K562 (cell line): Measurements from ENCODE around the gene ZNF644. TPM values are rescaled to one million over a fixed set of nuclear protein-coding genes. Genes with fewer than 3 reads are reported as not detected.

ENCODE experiments used
- ATAC-seq: fragments of 200-7000 bp; cut with Tn5 transposase; 3 replicates; pipeline ENCODE4 v1.9.1; 2020; ENCODE audit warnings: moderate library complexity
- BruUV-seq: library from RNA; stranded (reverse); fragments of 400-500 nt; replicated peaks from 2 replicates; lab custom pipeline; 2021; lab: Mats Ljungman, UMichigan
- CTCF ChIA-PET: fragments of 300-600 bp; formaldehyde crosslinking; extraction: SDS; loops from one replicate; lab custom pipeline; 2021; ENCODE audit warnings: low intra/inter-chr PET ratio; lab: Yijun Ruan, JAX
- POLR2A ChIA-PET: fragments of 300-600, 350-650 bp; sonication (Branson Sonifier 250); formaldehyde crosslinking; extraction: SDS; loops from one replicate; lab custom pipeline; 2021; ENCODE audit warnings: antibody characterized with exemption, inconsistent platforms; lab: Yijun Ruan, JAX
- DNase-seq, 4 experiments: peaks; one replicate each; pipeline versions ENCODE4 v3.0.0 to v3.0.0-alpha.2; 2011 to 2018; ENCODE audit warnings: low spot score in 3 of 4, mixed read lengths in 3 of 4; ENCODE audit errors: extremely low read depth in 1 of 4
- FAIRE-seq: peaks from 2 replicates; lab custom pipeline; 2011; peaks lifted over from hg19 to GRCh38; lab: Jason Lieb, UNC
- H2AFZ ChIP-seq: 2 replicates; pipeline ENCODE4 v1.6.0; 2011; ENCODE audit warnings: low read depth, low read length, control low read depth, inconsistent platforms
- H3K27ac ChIP-seq: fragments of 200-600 bp; 3 replicates; pipeline ENCODE4 v1.8.0; 2011; ENCODE audit warnings: low read depth, mild to moderate bottlenecking, control low read depth, inconsistent platforms, low read length, moderate library complexity, mixed read lengths; ENCODE audit errors: extremely low read depth
- H3K27me3 ChIP-seq, 2 experiments: fragments of 300-600 bp in 1 of 2; 2 replicates in 1 of 2; 3 replicates in 1 of 2; pipeline versions ENCODE4 v1.6.0 to v1.8.0; 2011; ENCODE audit warnings: inconsistent platforms in 2 of 2, low read length in 2 of 2, mild to moderate bottlenecking in 1 of 2, mixed read lengths in 1 of 2, moderate library complexity in 1 of 2; ENCODE audit not compliant: control insufficient read depth in 2 of 2, insufficient read depth in 2 of 2
- H3K36me3 ChIP-seq: fragments of 300-600 bp; 3 replicates; pipeline ENCODE4 v1.8.0; 2011; ENCODE audit warnings: mild to moderate bottlenecking, low read length, inconsistent platforms; ENCODE audit not compliant: control insufficient read depth, insufficient read depth
- H3K4me1 ChIP-seq, 2 experiments: fragments of 200-600 bp in 1 of 2; replicated peaks in 1 of 2; 2 replicates in 1 of 2; 3 replicates in 1 of 2; pipeline versions ENCODE4 v1.5.1 to v1.8.0; 2011; ENCODE audit warnings: inconsistent platforms in 2 of 2, low read length in 2 of 2, mild to moderate bottlenecking in 1 of 2, mixed read lengths in 1 of 2, moderate library complexity in 1 of 2; ENCODE audit not compliant: control insufficient read depth in 2 of 2, insufficient read depth in 2 of 2
- H3K4me2 ChIP-seq: 2 replicates; pipeline ENCODE4 v1.6.1; 2011; ENCODE audit warnings: low read length, control low read depth, inconsistent platforms, mixed read lengths; ENCODE audit not compliant: insufficient read depth
- H3K4me3 ChIP-seq: fragments of 200-600 bp; sonication (generic), shearing (Covaris generic); 2 replicates; pipeline ENCODE4 v1.5.1; 2016; ENCODE audit warnings: control low read depth, inconsistent platforms
- H3K79me2 ChIP-seq: fragments of 200-600 bp; 3 replicates; pipeline ENCODE4 v1.8.0; 2011; ENCODE audit warnings: low read length, inconsistent platforms; ENCODE audit not compliant: control insufficient read depth, insufficient read depth
- H3K9ac ChIP-seq, 2 experiments: 2 replicates each; pipeline versions ENCODE4 v1.6.0 to v1.6.1; 2011; ENCODE audit warnings: low read depth in 2 of 2, low read length in 2 of 2, control low read depth in 1 of 2, inconsistent platforms in 1 of 2, mild to moderate bottlenecking in 1 of 2, mixed read lengths in 1 of 2; ENCODE audit not compliant: insufficient read depth in 1 of 2
- H3K9me1 ChIP-seq: one replicate; pipeline ENCODE4 v1.6.0; 2011; ENCODE audit warnings: inconsistent platforms, mild to moderate bottlenecking, low read length, moderate library complexity; ENCODE audit not compliant: control insufficient read depth, insufficient read depth
- H3K9me3 ChIP-seq: replicated peaks from 2 replicates; pipeline ENCODE4 v1.5.1; 2011; ENCODE audit warnings: low read depth, low read length, inconsistent platforms; ENCODE audit not compliant: control insufficient read depth, insufficient read depth
- H4K20me1 ChIP-seq: replicated peaks from 2 replicates; pipeline ENCODE4 v1.6.1; 2011; ENCODE audit warnings: low read length, inconsistent platforms, mixed read lengths; ENCODE audit not compliant: control insufficient read depth, insufficient read depth
- CEBPB ChIP-seq: fragments of 450-650 bp; IDR thresholded peaks from 2 replicates; pipeline ENCODE4 v1.6.1; 2016; ENCODE audit warnings: missing genetic modification characterization, missing compliant biosample characterization
- CHD1 ChIP-seq: fragments of 200-600 bp; sonication (generic); IDR thresholded peaks from one replicate; pipeline ENCODE4 v1.6.1; 2012; ENCODE audit warnings: mild to moderate bottlenecking, moderate library complexity, low read length, inconsistent platforms
- ETS2 ChIP-seq: IDR thresholded peaks from 2 replicates; pipeline ENCODE4 v1.6.1; 2016; ENCODE audit warnings: borderline replicate concordance, missing genetic modification characterization, mild to moderate bottlenecking, moderate library complexity, missing compliant biosample characterization; ENCODE audit not compliant: poor library complexity, severe bottlenecking
- MAZ ChIP-seq, 2 experiments: fragments of 450-650 bp in 1 of 2; sonication (generic) in 1 of 2; formaldehyde crosslinking; IDR thresholded peaks in 1 of 2; conservative IDR thresholded peaks in 1 of 2; 2 replicates each; pipeline versions ENCODE4 v1.4.0 to v1.5.0; 2020; ENCODE audit warnings: mild to moderate bottlenecking in 1 of 2, missing genetic modification reagents in 1 of 2
- NFIX ChIP-seq: fragments of 250-450 bp; sonication (Bioruptor Pico); IDR thresholded peaks from 2 replicates; pipeline ENCODE4 v1.4.0; 2020; ENCODE audit warnings: low read depth, mild to moderate bottlenecking, moderate library complexity
- NKRF ChIP-seq: fragments of 450-650 bp; IDR thresholded peaks from 2 replicates; pipeline ENCODE4 v1.6.1; 2016; ENCODE audit warnings: borderline replicate concordance
- PKNOX1 ChIP-seq: fragments of 450-650 bp; IDR thresholded peaks from 2 replicates; pipeline ENCODE4 v1.6.1; 2016
- POLR2H ChIP-seq: IDR thresholded peaks from 2 replicates; pipeline ENCODE4 v1.6.1; 2016; ENCODE audit warnings: missing genetic modification characterization, low read depth, mild to moderate bottlenecking, control low read depth, missing compliant biosample characterization, moderate library complexity
- RBFOX2 ChIP-seq: fragments of 200-400 bp; formaldehyde crosslinking; IDR thresholded peaks from 2 replicates; pipeline ENCODE4 v1.6.1; 2017; ENCODE audit warnings: low read depth, mild to moderate bottlenecking, low read length, moderate library complexity
- RBM17 ChIP-seq: fragments of 200-400 bp; formaldehyde crosslinking; IDR thresholded peaks from 2 replicates; pipeline ENCODE4 v1.6.1; 2017; ENCODE audit warnings: low read depth, mild to moderate bottlenecking, low read length, borderline replicate concordance
- SETDB1 ChIP-seq: IDR thresholded peaks from one replicate; pipeline ENCODE4 v1.6.1; 2012; ENCODE audit warnings: low read length, control low read depth, inconsistent platforms
- ZNF395 ChIP-seq: fragments of 200-800 bp; sonication (Bioruptor generic); IDR thresholded peaks from 2 replicates; pipeline ENCODE4 v1.6.1; 2017; ENCODE audit warnings: missing genetic modification characterization, missing compliant biosample characterization
- ZNF398 ChIP-seq: fragments of 250-450 bp; sonication (Bioruptor Pico); IDR thresholded peaks from 2 replicates; pipeline ENCODE4 v1.8.0; 2021; ENCODE audit warnings: moderate library complexity, mild to moderate bottlenecking, inconsistent platforms
- WGBS: fragments of 100-300 bp; shearing (Covaris generic); methylation state at CpG from one replicate; pipeline ENCODE4 v1.1.6; 2016; ENCODE audit warnings: low coverage, mixed read lengths; ENCODE audit not compliant: insufficient coverage; ENCODE audit errors: missing lambda C conversion rate; 5-methylcytosine and 5-hydroxymethylcytosine counted together
- in situ Hi-C: fragments of 300-500 bp; cut with MboI; formaldehyde crosslinking; loops from 4 replicates; pipeline ENCODE4 v1.15.0; 2018; ENCODE audit warnings: inconsistent platforms, mixed read lengths
- intact Hi-C: fragments of 100-400 bp; cut with micrococcal nuclease; formaldehyde crosslinking; loops from 2 replicates; pipeline ENCODE4 v1.14.2; 2022
- polyA plus RNA-seq, 8 experiments: library from polyadenylated mRNA; depleted of rRNA in 4 of 8; stranded (reverse) in 5 of 8; unstranded in 3 of 8; fragments of >200 nt; fragmentation: Nextera tagmentation in 2 of 8; fragmentation: Illumina TruSeq in 1 of 8; extraction: Ambion mirVana in 2 of 8; extraction: Trizol in 1 of 8; gene quantifications; 2 replicates each; pipeline versions ENCODE4 v1.2.1 to v1.2.3, GENCODE V29; 2011 to 2014; ENCODE audit warnings: inconsistent platforms in 1 of 8, missing spikeins in 1 of 8
- total RNA-seq, 7 experiments: library from RNA; depleted of rRNA in 6 of 7; stranded (reverse); fragments of >200 nt in 6 of 7; fragmentation: Illumina TruSeq in 2 of 7; extraction: Trizol in 2 of 7; gene quantifications; 2 replicates each; pipeline versions ENCODE4 v1.2.1 to v1.2.3, GENCODE V29; 2011 to 2021; ENCODE audit warnings: low replicate concordance in 1 of 7

Gene ZNF644
- total and polyA plus RNA-seq, 9 of the 15 experiments (the other 6 are each of a cell fraction or from before 2014, with no cell fraction given), result 25.3 to 71.4 (median 39.6) TPM

GRCh38 chr1:90993245-90993644 is 28.6 kb downstream of the ZNF644 start (continued):
- TF ChIP-seq ZNF398 (CRISPR knock-in tag) (no peak), ZNF395 (CRISPR knock-in tag) (no peak), CEBPB (tag) (no peak), RBFOX2 (no peak)

GRCh38 chr1:90990779-90991178 is 31.1 kb downstream of the ZNF644 start:
- 0 out of 2 replicates have a peak, but pooled peaks cover 6% of the 10 kb centered on the region for H4K20me1 ChIP-seq
- no peak overlapping the region for H3K4me2 ChIP-seq
- ATAC-seq, result no peak
- ChIA-PET CTCF (no interaction called here), POLR2A (no interaction called here)
- FAIRE-seq, result no peak
- no peak overlapping the region for H3K9ac ChIP-seq
- no peak overlapping the region for H2AFZ ChIP-seq
- H3K36me3 ChIP-seq, result peaks cover 14% of the 10 kb centered on the region; the same call in 1 of the 3 replicates
- H3K4me1 ChIP-seq, result no peaks in the 10 kb centered on the region; a peak in 2 of 5 replicates
- no peaks in the 10 kb centered on the region for H3K27me3 ChIP-seq
- in situ Hi-C loops (no loop called here), intact Hi-C loops (no loop called here)
- H3K79me2 ChIP-seq, result peaks cover 100% of the 10 kb centered on the region
- H3K9me1 ChIP-seq, result no peaks in the 10 kb centered on the region
- no peak overlapping the region for H3K4me3 ChIP-seq
- no TSS peak for BruUV-seq
- 0 out of 2 replicates have a peak, but pooled peaks cover 4% of the 10 kb centered on the region for H3K9me3 ChIP-seq
- H3K27ac ChIP-seq, result no peak overlapping the region
- 74% methylated on average over 4 of the region's 4 CpGs for WGBS
- no peak for DNase-seq
- no peak for TF ChIP-seq ETS2 (tag)
- no peak for TF ChIP-seq SETDB1
- no peak for TF ChIP-seq PKNOX1
- no peak for TF ChIP-seq MAZ (CRISPR knock-in tag; conservative IDR thresholded peaks at IDR 0.05 in 1 of 2, IDR thresholded peaks at IDR 0.05 in 1 of 2)
- TF ChIP-seq CHD1, result no peak
- TF ChIP-seq NFIX (CRISPR knock-in tag), result no peak
- no peak for TF ChIP-seq RBM17
- no peak for TF ChIP-seq POLR2H (tag)
- TF ChIP-seq NKRF, result no peak
